Mesodermal cell (in vitro differentiated cells): ENCODE results near the gene TBC1D20.

Source experiments
- H3K27ac ChIP-seq: 2 replicates; pipeline ENCODE4 v1.7.0; 2013; ENCODE audit warnings: mild to moderate bottlenecking, low read depth, low read length, moderate library complexity; ENCODE audit not compliant: severe bottlenecking
- H3K36me3 ChIP-seq: 2 replicates; pipeline ENCODE4 v1.7.1; 2013; ENCODE audit warnings: mild to moderate bottlenecking, low read length, moderate library complexity; ENCODE audit not compliant: control insufficient read depth, insufficient read depth
- H3K4me1 ChIP-seq: one replicate; pipeline ENCODE4 v1.7.1; 2013; ENCODE audit warnings: mild to moderate bottlenecking, low read length; ENCODE audit not compliant: insufficient read depth, control insufficient read depth, poor library complexity, severe bottlenecking
- H3K4me3 ChIP-seq: 2 replicates; pipeline ENCODE4 v1.7.0; 2013; ENCODE audit warnings: low read length, control low read depth, mild to moderate bottlenecking; ENCODE audit not compliant: insufficient read depth, poor library complexity, severe bottlenecking; ENCODE audit errors: extremely low read depth
- H3K9me3 ChIP-seq: 2 replicates; pipeline ENCODE4 v1.7.1; 2013; ENCODE audit warnings: mild to moderate bottlenecking, low read length, moderate library complexity; ENCODE audit not compliant: control insufficient read depth
- WGBS, 2 experiments: methylation state at CpG; one replicate each; pipeline ENCODE4 v1.1.5; 2013; ENCODE audit warnings: missing lambda C conversion rate in 2 of 2; ENCODE audit not compliant: insufficient coverage in 2 of 2; 5-methylcytosine and 5-hydroxymethylcytosine counted together

The TBC1D20 gene

GRCh38 chr20:436476-436875 lies 25.9 kb downstream of the TBC1D20 start:
- Histone ChIP-seq H3K27ac (no peak overlapping the region), H3K4me3 (no peak overlapping the region), H3K4me1 (no peaks in the 10 kb centered on the region), H3K9me3 (no peaks in the 10 kb centered on the region), H3K36me3 (peaks cover 79% of the 10 kb centered on the region)
- 90 to 98% methylated on average over 3 to 4 of the region's 5 CpGs for WGBS, 2 experiments

DNA sequence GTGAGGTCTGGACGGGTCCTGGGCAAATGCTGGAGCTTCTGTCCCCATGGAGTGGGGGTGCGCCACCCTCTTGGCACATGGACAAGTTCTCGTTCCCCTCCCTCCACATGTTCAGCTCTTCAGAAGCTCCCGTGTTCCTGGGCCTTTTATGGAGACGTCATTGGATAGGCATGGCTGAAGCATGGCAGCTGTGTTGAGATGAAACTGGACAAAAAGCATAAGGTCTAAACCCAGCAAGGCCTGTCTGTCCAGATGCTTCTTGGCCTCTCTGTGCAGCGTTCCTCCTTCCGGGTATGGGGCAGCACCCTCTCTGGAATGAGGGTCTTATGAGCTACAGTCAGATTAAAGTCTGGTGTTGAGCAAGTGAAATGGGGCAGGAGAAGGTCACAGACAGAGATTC lies 26.8 kb downstream of the TBC1D20 start:
- Histone ChIP-seq H3K4me1 (no peaks in the 10 kb centered on the region), H3K4me3 (no peak overlapping the region), H3K9me3 (no peaks in the 10 kb centered on the region), H3K27ac (no peak overlapping the region), H3K36me3 (peaks cover 74% of the 10 kb centered on the region)
- WGBS, 2 experiments, result 95 to 99% methylated on average over 6 to 7 of the region's 7 CpGs

DNA sequence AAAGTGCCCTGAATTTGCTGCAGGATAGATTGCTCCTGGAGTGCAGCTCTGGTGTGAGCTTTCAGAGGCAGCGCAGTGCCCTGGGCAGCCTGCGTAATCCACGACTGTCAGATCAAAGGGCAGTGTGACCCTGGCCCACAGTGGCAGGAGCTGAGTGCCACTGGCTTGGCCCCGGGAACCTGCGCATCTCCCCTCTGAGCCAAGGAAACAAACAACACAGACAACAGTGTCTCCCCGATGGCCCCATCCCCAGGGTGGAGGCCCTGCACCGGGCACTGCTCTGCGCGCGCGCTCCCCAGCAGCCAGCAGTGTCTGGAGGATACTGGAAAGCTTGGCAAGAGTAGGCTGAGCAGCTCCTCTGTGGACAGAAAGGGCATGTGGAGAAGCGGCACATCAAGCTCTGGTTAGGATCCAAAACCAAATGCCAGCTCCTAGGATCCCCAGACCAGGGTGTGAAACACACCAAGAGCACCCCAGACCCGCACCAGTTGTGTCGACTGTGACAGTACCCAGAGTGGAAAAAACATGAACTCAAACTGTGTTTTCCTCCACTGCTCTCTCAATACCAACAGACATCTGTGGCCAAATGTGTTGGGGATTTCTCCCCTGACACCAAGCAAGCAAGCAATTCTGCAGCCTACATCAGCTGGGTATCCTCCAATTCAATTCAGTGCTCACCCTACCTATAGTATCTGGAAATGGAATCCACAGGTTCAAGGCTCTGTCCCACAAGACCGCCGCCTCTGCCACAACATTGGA lies 27.5 kb downstream of the TBC1D20 start:
- WGBS, 2 experiments, result 78 to 83% methylated on average over 11 to 15 of the region's 16 CpGs
- Histone ChIP-seq H3K27ac (no peak overlapping the region), H3K36me3 (peaks cover 73% of the 10 kb centered on the region)

DNA sequence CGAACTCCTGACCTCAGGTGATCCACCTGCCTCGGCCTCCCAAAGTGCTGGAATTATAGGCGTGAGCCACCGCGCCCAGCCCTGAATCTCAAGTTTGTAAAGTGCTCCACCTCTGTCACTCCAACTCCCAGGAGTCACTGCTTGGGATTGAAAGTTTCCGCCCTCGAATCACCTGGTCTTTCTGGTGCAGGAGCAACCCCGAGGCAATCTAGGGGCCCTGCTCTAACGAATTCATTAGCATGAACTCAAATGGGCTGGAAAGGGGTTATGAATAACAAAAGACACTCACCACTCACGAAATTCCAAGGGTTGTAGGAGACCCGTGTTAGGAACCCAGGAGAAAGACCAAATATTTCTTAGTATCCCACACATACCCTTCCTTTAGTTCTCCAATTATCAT lies 28.1 kb downstream of the TBC1D20 start:
- Histone ChIP-seq H3K36me3 (peaks cover 72% of the 10 kb centered on the region), H3K4me1 (no peaks in the 10 kb centered on the region), H3K27ac (no peak overlapping the region), H3K9me3 (no peaks in the 10 kb centered on the region), H3K4me3 (no peak overlapping the region)
- WGBS, 2 experiments, result 47 to 51% methylated on average over 5 to 11 of the region's 11 CpGs

More for the DNA sequence above, 27.5 kb downstream of the TBC1D20 start:
- no peak overlapping the region for H3K4me3 ChIP-seq
- no peaks in the 10 kb centered on the region for H3K9me3 ChIP-seq
- H3K4me1 ChIP-seq, result no peaks in the 10 kb centered on the region

DNA sequence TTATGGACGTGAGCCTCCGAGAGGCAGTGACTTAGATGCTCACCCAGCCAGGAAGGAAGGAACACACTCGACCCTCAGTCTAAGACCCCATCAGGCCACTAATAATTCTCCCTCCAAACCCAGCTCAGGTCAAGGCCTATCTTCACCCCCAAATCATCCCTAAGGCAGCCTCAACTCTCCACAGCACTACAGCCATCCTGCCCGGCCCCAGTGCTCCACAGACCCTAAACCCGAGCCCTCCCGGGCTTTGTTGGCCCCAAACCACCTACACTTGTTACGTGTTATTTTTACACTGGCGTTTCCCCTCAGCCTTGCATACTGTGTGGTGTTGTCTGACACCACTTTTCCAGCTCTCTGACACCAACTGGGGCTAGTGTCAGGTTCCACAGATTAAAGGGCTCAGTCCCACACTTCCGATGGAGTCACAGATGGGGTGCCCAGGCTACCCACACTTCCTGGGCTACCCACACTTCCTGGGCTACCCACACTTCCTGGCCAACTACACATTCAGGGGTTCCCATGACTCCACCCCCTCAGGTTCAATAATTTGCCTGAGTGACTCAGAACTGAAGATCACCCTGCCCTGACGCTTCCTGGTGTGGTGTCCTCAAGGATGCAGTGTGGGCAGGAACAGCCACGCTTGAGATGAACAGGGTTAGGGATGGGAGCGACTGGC lies 28.9 kb downstream of the TBC1D20 start:
- Histone ChIP-seq H3K4me1 (no peaks in the 10 kb centered on the region), H3K36me3 (peaks cover 68% of the 10 kb centered on the region), H3K27ac (peak overlapping the region; percentile 18), H3K9me3 (no peaks in the 10 kb centered on the region), H3K4me3 (no peak overlapping the region)
- WGBS, 2 experiments, result 95 to 98% methylated on average over 9 to 10 of the region's 12 CpGs

GRCh38 chr20:432677-433299 lies 29.5 kb downstream of the TBC1D20 start:
- Histone ChIP-seq H3K27ac (peak overlapping the region; percentile 18), H3K36me3 (peaks cover 68% of the 10 kb centered on the region)

GRCh38 chr20:432208-432607 lies 30.1 kb downstream of the TBC1D20 start:
- H3K9me3 ChIP-seq, result no peaks in the 10 kb centered on the region
- H3K36me3 ChIP-seq, result peaks cover 67% of the 10 kb centered on the region
- H3K27ac ChIP-seq, result no peak overlapping the region
- 93 to 97% methylated on average over 11 to 12 of the region's 13 CpGs for WGBS, 2 experiments
- H3K4me1 ChIP-seq, result no peaks in the 10 kb centered on the region
- no peak overlapping the region for H3K4me3 ChIP-seq

More at GRCh38 chr20:432677-433299, 29.5 kb downstream of the TBC1D20 start:
- H3K4me3 ChIP-seq, result no peak overlapping the region
- no peaks in the 10 kb centered on the region for H3K4me1 ChIP-seq
- 94 to 96% methylated on average over 6 to 7 of the region's 11 CpGs for WGBS, 2 experiments
- H3K9me3 ChIP-seq, result no peaks in the 10 kb centered on the region

DNA sequence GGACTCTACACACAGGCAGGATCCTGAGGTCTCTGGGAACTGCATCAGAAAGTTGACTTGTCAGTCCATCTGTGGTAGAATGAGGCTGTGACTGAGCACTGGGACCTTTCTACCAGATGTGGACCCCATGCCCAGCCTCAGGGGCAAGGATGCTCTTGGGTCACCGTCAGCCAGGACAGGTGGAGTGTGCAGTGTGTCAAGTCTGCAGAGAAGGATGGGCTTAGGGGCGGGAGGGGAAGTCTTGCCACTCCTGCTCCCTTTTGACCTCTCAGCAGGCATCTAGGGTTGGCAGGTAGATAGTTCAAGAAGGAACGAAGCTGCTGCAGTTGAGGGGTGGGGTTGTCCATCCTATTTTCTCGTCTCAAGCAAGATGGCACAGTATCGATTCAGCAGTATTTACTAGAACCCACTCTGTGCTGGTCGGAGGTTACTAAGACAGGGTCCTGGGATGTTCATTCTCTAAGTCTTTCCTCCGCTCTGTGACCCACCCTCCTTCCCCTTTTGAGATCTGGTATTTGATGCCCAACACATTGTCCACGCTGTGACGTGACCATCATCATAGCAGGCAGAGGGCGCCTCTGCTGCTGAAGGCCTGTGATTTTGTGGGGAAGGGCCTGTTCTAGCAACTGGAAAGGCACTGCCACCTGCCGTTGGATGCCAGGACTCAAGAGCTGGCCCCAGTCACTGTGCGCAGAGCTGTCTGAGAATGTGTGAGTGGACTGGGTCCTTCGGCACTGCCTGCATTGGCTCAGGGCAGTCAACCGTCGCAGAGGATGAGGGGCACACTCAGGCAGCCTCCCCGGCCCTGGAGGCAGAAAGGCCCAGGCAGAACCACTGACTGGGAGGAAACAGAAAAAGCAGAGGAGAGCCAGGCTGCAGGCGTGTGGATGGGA lies 31.1 kb downstream of the TBC1D20 start:
- no peak overlapping the region for H3K4me3 ChIP-seq
- H3K36me3 ChIP-seq, result peaks cover 61% of the 10 kb centered on the region
- WGBS, 2 experiments, result 79 to 86% methylated on average over 14 to 16 of the region's 17 CpGs
- H3K9me3 ChIP-seq, result no peaks in the 10 kb centered on the region
- no peaks in the 10 kb centered on the region for H3K4me1 ChIP-seq
- H3K27ac ChIP-seq, result no peak overlapping the region

DNA sequence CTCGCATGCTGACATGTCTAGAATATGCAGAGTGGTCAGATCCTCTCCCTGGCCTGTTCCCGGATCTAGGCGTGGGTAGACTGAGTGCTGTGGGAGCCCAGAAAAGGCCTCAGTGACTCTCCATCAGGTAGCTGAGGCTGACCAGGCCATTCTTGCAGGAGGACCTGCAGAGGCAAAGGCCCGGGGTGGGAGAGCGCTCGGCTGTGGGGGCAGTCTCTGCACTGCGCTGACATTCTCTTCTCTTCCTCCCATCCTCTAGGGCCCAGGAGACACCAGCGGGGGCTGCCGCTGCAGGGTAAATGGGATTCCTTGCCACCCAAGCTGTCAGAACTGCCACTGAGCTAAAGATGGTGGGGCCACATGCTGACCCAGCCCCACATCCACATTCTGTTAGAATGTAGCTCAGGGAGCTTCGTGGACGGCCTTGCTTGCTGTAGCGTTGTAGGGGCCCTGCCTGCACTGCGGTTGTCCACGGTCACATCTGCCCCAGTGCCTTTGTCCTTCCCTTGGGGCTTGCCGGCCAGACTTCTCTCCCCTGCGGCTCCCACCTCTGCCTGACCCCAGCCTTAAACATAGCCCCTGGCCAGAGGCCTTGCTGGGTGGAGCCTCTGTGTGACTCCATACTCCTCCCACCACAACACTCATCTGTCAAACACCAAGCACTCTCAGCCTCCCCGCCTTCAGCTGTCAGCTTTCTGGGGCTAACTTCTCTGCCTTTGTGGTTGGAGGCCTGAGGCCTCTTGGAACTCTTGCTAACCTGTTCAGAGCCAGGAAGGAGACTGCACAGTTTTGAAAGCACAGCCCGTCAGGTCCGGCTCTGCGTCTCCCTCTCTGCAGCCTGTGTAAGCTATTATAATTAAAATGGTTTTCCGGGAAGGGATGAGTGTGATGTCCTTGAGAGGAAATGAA lies 32.0 kb downstream of the TBC1D20 start:
- 89 to 91% methylated on average over 21 of the region's 21 CpGs for WGBS, 2 experiments
- Histone ChIP-seq H3K36me3 (peaks cover 59% of the 10 kb centered on the region), H3K27ac (no peak overlapping the region)

More for the DNA sequence above, 32.0 kb downstream of the TBC1D20 start:
- H3K4me3 ChIP-seq, result no peak overlapping the region
- no peaks in the 10 kb centered on the region for H3K4me1 ChIP-seq
- H3K9me3 ChIP-seq, result no peaks in the 10 kb centered on the region
